Epithelial cell of esophagus (primary cell): ENCODE results near the gene CDYL.

Source experiments
- DNase-seq: peaks from one replicate; pipeline ENCODE4 v3.0.0; 2010; ENCODE audit warnings: low read depth
- H3K4me3 ChIP-seq: 2 replicates; pipeline ENCODE4 v1.5.1; 2011; ENCODE audit warnings: mild to moderate bottlenecking, low read length, control low read depth
- TF ChIP-seq, protein P1 (sequence below): IDR thresholded peaks from 2 replicates; pipeline ENCODE4 v1.5.1; 2011; ENCODE audit warnings: low read depth, mild to moderate bottlenecking, low read length, control low read depth, inconsistent platforms; ENCODE audit not compliant: insufficient read depth; ENCODE audit errors: missing control alignments

Gene CDYL

DNA sequence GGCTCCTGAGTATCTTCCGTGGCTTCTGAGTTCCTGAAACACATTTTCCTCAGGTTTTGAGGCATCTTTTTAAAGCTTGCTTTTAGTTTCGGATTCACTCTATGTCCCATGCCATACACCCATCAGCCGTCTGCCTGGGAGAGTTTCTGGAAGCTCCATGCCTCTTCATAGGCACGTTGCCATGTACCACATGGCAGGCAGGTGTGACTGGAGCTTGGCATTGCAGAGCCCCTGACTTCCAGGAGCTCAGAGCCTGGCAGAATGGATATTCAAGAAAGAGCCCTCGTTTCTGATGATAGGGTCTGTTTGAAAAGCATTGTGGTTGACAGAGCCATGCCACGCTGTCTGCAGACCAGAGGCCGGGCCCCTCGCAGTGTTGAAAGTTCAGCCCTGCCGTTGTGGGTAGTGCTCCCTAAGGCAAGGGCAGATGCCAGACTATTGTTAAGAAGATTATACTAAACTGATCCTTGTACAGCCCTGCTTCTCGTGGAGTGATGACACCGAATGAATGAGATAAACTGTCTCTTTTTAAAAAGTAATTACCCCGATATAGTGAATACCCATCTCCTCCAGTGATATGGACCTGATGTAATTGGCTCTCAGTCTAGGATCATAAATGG is 127.7 kb downstream of the CDYL start:
- no peak for DNase-seq
- H3K4me3 ChIP-seq, result no peak overlapping the region
- TF ChIP-seq, protein P1, sequence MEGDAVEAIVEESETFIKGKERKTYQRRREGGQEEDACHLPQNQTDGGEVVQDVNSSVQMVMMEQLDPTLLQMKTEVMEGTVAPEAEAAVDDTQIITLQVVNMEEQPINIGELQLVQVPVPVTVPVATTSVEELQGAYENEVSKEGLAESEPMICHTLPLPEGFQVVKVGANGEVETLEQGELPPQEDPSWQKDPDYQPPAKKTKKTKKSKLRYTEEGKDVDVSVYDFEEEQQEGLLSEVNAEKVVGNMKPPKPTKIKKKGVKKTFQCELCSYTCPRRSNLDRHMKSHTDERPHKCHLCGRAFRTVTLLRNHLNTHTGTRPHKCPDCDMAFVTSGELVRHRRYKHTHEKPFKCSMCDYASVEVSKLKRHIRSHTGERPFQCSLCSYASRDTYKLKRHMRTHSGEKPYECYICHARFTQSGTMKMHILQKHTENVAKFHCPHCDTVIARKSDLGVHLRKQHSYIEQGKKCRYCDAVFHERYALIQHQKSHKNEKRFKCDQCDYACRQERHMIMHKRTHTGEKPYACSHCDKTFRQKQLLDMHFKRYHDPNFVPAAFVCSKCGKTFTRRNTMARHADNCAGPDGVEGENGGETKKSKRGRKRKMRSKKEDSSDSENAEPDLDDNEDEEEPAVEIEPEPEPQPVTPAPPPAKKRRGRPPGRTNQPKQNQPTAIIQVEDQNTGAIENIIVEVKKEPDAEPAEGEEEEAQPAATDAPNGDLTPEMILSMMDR, result no peak

DNA sequence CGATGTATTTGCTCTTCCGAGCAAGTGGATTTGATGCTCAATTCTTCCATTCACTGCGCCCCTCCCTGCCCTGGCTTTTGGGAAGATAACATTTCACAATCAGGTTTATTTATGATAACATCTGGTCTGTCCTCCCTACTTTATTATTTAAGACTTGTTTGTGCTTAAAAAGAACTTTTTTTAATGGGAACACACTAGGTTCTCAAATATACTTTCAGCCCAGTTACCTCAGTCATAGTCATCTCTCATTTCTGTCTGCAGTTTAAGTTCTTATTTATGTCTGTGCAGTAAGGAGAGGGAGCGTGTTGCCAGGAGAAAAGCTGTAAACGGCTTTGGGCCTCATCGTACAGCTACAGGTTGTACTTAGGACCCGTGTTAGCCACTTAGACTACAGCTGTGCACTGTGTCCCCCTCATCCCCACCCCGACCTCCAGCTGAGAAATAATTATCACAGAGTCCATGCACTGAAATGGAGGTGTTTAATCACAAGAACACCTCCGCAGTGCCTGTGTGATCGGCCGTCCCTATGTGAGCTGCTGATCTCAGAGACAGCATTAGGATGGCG is 128.3 kb downstream of the CDYL start:
- TF ChIP-seq, protein P1, result no peak
- no peak for DNase-seq
- H3K4me3 ChIP-seq, result no peak overlapping the region

DNA sequence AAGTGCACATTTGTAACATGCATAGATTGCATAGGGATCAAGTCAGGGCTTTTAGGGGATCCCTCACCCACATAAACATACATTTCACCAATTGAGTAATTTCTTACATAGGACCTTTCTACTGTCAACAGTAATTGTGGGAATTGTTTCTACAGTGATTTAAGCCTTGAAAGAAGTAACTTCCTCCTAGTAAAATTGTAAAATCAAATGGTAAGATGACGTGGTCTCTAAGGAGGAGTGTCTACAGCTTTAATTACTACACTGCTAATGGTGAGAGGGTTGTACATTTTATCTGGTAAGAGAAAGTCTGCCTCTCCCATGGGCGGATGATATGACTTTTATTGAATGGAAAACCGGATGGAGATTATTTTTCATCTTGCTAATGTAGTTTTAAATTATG is 129.6 kb downstream of the CDYL start:
- DNase-seq, result no peak
- H3K4me3 ChIP-seq, result no peak overlapping the region
- TF ChIP-seq, protein P1, result no peak

DNA sequence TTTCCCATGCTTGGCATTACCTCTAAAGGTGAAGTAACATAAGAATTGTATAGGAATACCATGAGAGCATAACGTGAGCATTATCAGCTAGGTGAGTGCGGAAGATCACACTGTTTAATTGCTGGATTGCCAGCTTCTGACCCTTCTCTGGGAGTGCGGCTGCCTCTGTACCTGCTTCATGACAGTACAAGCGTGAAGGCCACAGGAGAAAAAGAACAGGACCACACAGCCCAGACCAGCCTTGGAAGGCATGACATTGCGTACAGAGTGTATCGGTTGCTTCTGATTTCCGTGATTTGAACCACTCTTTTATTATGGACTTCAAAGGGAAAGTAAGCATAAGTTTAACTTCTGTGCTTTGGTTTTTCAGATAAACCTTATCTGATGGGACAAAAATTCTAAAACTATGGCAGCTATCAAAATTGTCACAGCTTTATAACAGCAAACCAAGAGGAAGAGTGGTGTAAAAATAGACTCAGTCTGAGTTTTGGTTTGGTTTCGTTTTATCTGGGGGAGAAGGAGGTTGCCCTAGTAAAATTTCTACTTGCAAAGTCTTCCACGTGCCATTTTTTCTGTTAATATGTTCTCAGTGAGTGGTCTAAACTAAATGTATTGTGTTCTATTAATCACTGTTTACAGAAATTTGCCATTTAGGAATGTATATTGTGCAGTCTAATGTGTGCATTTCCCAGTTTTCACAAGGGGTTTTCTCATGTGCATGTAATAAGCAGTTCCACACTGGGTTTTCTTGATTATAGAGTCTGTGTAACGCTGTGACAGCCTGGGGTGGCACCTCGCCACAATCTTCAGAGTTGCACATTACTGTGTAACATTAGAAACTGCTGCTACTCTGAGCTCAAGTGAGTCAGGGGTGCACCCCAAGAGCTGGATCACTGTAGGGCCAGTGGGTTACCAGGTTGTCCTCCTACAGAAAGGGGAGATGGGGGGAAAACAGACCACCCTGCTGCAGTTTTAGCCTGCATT is 130.4 kb downstream of the CDYL start:
- no peak overlapping the region for H3K4me3 ChIP-seq
- TF ChIP-seq, protein P1, result no peak
- DNase-seq, result no peak

DNA sequence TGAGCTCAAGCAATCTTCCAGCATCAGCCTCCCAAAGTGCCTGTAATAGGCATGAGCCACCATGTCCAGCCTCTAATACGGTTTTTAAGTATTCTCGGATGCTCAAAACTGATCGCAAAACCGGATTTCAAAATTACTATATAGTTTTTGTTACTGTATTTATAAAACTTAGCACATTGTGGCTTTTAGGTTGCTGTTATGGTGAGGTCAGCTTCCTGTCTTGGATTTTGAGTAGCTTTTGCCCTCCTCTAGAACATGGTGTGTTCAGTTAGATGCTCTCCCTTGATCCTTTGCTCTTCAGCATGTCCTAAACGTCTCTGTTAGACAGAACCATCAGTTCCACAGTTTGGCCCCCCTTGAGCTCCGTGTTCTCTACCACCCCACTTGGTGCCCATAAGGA is 131.4 kb downstream of the CDYL start:
- DNase-seq, result no peak
- no peak overlapping the region for H3K4me3 ChIP-seq
- TF ChIP-seq, protein P1, result no peak

DNA sequence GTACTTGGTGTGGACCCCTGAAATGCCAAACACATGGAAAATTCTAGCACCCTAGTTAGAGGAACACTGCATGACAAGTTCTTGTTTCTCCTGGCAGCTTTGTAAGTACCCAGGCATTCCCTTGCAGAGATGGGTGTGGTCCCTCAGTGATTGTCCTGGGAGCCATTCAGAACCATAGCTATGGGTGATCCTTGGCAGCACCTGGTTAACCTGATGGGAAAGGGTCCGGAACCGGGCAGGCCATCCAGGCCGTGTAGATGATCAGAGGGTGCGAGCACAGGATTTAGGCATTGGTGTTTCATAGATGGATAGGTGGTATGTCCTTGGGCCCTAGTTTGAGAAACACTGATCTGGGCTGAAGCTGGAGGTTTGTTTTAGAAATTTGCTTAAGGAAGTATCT is 131.9 kb downstream of the CDYL start:
- TF ChIP-seq, protein P1, result no peak
- H3K4me3 ChIP-seq, result no peak overlapping the region
- DNase-seq, result peak; percentile 15
